GM18909 (cell line): ENCODE measurements around the gene AQP2.
"Not testable (repeated sequence)": the region's sequence is repeated elsewhere in the genome, so short reads cannot be mapped to it uniquely, and the experiment has no call there.

ENCODE experiments used
- ATAC-seq: cut with Tn5 transposase; IDR thresholded peaks from one replicate; pipeline ENCODE4 v1.9.1; 2021; ENCODE audit warnings: mild to moderate bottlenecking; ENCODE audit not compliant: unreplicated experiment, poor library complexity

AQP2 gene

GRCh38 chr12:49982246-49983087, 31.9 kb downstream of the AQP2 start:
- no peak for ATAC-seq

DNA sequence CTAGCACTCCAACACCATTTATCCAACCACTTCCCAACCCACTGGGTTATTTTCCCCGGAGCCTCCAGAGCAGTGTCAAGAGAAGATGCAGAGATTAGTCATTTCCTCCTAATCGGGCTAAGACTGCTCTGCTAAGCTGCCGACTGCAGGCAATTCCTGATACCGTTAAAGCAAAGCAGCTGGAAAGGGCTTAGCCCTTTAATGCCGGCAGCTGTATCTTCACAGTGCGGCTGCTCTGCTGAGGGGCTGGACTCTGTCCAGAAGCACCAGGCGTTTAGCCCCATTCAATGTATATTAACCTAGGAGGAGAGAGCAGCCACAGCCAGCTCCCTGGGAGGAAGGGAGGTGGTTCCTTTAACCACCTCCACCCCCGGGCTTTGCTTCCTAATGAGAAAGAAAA, 33.4 kb downstream of the AQP2 start:
- no peak for ATAC-seq

DNA sequence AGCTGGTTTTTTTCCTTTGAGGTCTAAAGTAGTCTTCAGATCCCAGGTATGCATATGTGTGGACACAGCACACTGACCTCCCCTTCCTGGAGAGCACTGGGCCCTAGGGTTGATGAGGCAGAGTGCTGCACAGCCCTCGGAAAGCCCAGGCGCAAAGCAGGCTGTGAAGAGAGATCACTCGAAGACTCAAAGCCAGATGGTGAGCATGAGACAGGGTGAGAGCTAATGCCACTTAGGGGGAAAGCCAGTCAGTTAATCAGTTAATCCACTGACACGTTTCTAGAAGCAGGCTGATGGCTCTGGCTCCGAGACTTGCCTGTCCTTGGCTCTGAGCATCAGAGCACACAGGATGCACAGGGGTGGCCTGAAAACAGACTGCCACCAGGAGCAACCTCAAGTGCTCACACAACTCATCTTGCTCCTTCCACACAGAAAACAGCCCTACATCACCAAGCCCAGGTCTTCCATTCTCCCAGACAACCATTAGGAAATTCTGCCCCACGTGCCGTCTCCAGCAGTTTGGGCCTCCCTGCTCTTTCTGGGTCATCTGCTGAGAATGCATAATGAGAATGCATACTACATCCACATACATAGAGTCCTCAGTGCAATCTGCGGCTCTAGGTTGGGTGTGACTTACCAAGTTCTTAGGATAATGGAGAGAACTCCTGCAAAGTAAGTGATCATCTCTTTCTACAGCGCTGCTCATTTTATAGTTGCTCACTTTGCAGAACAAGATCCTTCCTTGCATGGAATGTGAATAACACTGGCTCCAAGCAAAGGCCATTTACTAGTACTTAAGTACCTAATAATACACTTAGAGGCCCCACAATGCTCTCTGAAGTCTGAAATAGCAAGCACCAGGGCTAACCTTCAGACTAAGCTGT, 34.2 kb downstream of the AQP2 start:
- ATAC-seq = no peak

GRCh38 chr12:49985981-49986380, 35.4 kb downstream of the AQP2 start:
- no peak for ATAC-seq

DNA sequence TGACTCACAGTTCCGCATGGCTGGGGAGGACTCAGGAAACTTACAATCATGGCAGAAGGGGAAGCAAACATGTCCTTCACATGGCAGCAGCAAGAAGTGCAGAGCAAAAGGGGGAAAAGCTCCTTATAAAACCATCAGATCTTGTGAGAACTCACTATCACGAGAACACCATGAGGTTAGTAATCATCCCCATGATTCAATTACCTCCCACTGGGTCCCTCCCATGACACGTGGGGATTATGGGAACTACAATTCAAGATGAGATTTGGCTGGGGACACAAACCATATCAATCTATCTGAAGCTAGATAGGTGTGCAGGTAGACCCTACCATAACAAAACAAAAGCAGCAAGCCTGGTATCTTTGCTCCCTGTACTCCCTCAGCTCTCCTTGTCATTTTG, 35.9 kb downstream of the AQP2 start:
- ATAC-seq = not testable (repeated sequence)

- no peak for ATAC-seq
Measured at GRCh38 chr12:49987625-49988303, 37.2 kb downstream of the AQP2 start.

- ATAC-seq = not testable (repeated sequence)
Measured at GRCh38 chr12:49989400-49989799, 38.9 kb downstream of the AQP2 start.

- ATAC-seq = no peak
Measured at GRCh38 chr12:49990273-49990672, 39.7 kb downstream of the AQP2 start.

GRCh38 chr12:49998453-49998852, 47.9 kb downstream of the AQP2 start:
- no peak for ATAC-seq

GRCh38 chr12:50003595-50003994, 53.1 kb downstream of the AQP2 start:
- ATAC-seq = no peak

DNA sequence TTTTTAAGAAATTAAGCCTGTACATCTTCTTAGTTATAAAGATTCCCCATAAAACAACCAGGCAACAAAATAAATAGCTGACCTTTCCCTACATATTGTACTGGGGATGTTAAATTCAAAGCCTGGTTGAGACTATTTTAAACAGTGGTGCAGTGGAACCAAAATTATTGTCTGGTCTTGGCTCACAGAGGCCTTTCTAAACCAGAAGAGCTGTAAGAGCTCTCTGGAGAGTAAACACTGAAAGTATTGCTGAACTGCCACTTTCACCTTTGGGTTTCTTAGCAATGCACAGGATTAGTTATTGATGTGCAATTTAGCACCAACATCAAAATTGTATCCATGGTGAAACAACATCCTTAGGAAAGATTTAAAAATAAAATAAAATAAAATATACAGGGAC, 54.2 kb downstream of the AQP2 start:
- ATAC-seq = no peak

GRCh38 chr12:50005175-50005574, 54.6 kb downstream of the AQP2 start:
- no peak for ATAC-seq

- ATAC-seq = no peak
Measured at GRCh38 chr12:50006280-50006679, 55.7 kb downstream of the AQP2 start.

DNA sequence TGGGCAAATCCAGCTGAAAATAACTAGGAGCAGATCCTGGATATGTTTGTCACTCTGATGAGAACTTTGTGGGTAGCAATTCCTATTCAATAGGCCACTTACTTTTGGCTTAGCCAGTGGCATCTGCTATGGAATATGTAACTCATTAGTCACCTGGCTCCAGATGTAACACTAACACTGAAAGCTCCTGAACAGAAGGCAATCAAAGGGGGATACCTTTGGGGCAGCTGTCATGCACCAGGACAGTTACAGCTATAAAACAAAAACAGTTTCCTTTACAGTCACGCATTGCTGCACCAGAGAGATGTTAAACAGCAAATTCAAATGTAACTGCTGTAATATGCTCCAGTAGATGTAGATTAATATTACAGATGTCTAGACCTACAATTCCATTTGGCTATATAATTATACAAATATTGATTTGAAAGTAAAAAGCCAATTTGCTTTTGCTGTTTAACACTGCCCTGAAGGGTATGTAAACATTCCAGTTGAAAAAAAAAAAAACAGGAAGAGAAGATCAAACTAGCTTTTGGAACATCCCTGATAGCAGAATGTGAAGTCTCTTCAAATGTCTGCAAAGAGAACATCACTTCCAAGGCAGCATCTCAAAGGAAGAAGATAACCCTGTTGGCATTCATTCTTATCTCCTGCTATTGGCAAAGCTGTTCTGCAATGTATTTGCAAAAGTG, 56.4 kb downstream of the AQP2 start:
- no peak for ATAC-seq
